GM20431 (cell line): ENCODE measurements around the gene RELN.
"Not testable (repeated sequence)": the region's sequence is repeated elsewhere in the genome, so short reads cannot be mapped to it uniquely, and the experiment has no call there.

Experiments used
- in situ Hi-C: fragments of 300-500 bp; cut with MseI, MboI; formaldehyde crosslinking; loops from one replicate; pipeline ENCODE4 v1.15.0; 2020; ENCODE audit warnings: low sequenced_read_pairs; ENCODE audit not compliant: unreplicated experiment

RELN gene

GRCh38 chr7:103859709-103860108 is 129.7 kb downstream of the RELN start:
- in situ Hi-C loops, result no loop called here

- in situ Hi-C loops, result no loop called here
Measured at GRCh38 chr7:103857435-103857834, 132.0 kb downstream of the RELN start.

GRCh38 chr7:103856929-103857328 is 132.5 kb downstream of the RELN start:
- in situ Hi-C loops, result no loop called here

GRCh38 chr7:103855671-103856070 is 133.8 kb downstream of the RELN start:
- in situ Hi-C loops, result no loop called here

DNA sequence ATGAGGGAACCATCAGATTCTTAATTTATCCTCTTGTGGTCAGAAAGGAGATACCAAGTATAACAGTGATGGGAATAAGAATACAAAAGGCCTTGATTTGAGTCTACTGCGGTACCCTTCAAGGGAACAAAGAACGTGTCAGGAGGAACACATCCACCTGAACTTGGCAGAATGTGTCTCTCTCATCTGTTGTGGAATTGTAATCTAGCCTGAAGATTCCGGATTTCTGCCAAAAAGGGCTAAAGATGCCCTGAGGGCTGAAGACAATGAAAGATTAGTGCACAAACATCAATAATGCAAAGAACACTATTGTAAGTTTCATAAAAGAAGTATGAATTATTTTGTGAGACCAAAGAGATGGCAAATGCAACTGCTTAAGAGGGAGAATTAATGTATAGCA is 134.8 kb downstream of the RELN start:
- in situ Hi-C loops, result no loop called here

GRCh38 chr7:103851357-103851756 is 138.1 kb downstream of the RELN start:
- in situ Hi-C loops, result no loop called here

DNA sequence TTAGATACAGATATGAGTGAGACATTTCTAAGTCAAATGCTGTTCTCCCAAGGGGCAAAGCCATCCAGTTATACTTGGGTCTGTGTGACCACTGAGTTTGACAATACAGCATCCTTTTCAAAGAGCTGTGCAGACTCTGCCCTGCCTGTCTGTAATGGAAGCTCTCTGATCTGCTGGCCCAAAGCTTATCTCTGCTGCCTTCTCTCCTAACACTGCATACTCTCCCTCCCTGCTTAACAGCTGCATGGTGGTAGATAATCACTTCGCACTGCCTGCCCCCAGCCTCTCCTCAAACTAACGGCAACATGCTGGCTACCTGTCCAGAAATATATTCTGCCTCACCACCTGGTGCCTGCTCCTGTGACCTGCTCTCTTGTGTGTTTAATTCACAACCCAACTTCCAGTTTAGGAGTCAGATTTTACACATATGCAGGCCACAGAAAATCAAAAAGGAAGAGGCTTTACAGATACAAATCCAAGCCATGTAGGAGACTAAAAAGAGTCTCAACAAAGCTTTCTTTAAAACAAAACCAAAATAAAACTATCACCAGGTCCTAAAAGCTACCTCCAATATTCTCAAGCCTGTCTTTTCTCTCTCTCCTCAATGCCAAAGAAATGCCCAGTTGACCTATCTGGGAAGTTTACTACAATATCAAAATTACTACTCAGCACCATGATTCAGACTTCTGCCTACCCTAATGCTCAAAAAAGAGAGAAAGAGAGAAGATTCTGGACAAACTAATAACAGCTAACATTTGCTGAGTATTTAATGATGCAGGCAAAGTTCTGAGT is 145.6 kb downstream of the RELN start:
- in situ Hi-C loops, result no loop called here

GRCh38 chr7:103833401-103833800 is 156.1 kb downstream of the RELN start:
- in situ Hi-C loops, result no loop called here

DNA sequence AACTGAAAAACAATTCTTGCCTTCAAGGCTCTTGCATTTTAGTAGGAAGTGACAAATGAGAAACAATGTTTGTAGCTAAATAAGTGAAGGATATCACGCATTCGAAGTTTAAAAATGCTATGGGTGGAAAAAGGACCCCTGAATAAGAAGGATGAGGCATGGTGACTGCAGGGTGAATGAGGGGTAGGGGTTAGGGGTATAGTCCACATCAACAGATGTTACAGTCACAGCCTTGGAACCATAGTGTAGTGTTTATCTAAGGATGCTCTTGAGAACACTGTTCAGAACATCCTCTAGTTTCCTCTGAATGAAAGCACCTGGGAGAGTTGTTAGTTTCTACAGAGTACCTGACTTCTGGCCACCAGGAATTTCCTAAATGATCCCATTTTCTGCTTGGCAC is 157.0 kb downstream of the RELN start:
- in situ Hi-C loops, result no loop called here

DNA sequence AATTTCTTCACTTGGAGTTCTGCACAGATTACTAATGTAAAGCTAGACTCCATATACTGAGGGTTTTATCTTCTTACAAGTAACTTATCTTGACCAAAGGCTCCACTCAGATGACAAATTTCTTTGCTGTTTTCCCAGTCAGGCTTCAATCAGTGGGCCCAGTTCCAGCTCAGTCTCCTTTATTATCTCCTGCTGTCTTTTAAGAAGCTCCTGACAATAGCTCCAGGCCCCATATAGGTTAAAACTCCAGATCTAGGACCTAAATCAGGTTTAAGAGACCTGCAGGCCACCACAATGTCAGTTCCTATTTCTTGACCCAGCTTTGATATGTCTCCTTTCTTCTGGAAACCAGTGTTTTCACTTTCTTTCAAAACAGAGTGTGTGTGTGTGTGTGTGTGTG is 165.2 kb downstream of the RELN start:
- in situ Hi-C loops, result no loop called here

DNA sequence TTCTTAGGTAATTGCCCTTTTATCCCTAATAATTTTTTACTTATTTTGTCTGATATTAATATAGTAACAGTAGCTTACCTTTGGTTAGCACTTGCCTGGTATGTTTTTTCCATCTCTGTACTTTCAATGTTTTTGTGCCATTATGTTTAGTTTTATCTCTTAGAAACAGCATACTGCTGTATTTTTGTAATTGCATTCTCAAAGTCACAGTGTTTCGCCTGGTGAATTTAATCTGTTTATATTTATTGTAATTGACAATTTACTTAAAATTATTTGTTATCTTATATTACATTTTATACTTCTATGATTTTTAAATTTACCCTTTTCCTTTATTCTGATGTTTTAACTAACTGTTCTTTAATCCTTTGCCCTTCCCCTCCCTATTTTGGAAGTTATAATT is 166.4 kb downstream of the RELN start:
- in situ Hi-C loops, result no loop called here

GRCh38 chr7:103821092-103821491 is 168.4 kb downstream of the RELN start:
- in situ Hi-C loops, result no loop called here

DNA sequence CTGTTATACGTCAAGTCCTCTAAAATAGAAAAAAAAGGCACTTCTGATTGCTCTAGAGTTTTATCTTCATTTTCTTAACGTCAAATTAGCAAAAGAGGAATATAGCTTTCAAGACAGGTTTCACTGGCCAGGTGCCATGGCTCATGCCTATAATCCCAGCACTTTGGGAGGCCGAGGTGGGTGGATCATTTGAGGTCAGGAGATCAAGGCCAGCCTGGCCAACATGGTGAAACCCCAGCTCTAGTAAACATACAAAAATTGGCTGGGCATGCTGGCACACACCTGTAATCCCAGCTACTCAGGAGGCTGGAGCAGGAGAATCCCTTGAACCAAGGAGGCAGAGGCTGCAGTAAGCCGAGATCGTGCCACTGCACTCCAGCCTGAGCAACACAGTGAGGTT is 173.5 kb downstream of the RELN start:
- in situ Hi-C loops, result not testable (repeated sequence)

DNA sequence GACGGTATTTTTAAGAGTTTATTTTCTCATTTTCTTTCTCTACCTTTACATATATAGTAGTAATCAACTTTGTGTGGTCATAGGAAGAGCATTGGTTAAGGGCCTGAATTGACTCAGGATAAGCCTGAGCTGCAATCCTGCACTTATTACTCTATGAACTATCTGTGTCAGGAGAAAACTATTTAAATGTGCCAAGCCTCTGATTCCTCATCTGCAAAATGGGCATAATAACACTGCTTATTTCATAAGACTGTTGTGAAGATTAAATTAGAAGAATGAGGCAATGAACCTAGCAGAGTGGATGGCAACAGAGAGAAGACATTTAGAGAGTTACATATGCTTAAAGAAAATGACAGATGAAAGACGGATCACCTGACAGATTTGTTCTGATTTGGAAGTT is 175.5 kb downstream of the RELN start:
- in situ Hi-C loops, result no loop called here

GRCh38 chr7:103811997-103812396 is 177.5 kb downstream of the RELN start:
- in situ Hi-C loops, result no loop called here

- in situ Hi-C loops, result no loop called here
Measured at GRCh38 chr7:103811290-103811689, 178.2 kb downstream of the RELN start.

GRCh38 chr7:103810112-103810744 is 179.2 kb downstream of the RELN start:
- in situ Hi-C loops, result no loop called here

GRCh38 chr7:103809229-103809994 is 180.0 kb downstream of the RELN start:
- in situ Hi-C loops, result no loop called here

DNA sequence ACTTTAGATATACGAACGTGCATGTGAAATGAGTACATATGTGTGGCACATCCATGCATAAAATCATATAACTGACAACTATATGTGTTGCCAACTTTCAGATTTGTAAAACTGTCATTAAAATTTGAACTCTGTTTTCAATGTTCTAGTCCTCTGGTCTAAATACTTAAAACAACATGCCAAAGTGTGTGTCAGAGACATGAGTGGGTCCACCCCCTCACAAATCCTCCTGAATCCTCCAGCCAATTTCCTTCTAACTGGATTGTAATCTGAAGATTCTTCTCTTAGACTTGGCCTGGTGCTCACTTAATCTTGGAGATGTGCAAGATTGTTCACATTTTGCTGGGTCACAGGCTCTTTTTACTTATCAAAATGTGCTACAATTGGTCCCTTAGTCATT is 184.1 kb downstream of the RELN start:
- in situ Hi-C loops, result no loop called here

DNA sequence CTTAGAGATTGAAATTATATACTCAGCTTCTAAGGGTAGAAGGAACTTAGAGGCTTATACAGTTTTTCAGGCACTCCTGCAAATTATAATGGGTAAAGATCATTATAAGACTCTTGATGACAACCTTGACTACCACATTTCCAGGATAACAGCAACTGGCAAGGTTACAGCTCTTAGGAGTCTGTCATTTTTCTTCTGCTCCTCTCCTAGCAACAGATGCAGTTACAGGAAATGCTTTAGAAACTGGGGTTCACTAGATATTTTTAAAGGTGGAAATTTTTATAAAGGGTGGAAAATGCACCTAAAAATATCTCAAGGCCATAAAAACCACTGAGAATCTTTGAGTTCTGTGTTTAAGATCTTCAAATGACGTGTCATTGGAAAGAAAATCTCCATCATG is 185.8 kb downstream of the RELN start:
- in situ Hi-C loops, result no loop called here

- in situ Hi-C loops, result no loop called here
Measured at GRCh38 chr7:103799298-103799697, 190.2 kb downstream of the RELN start.
